Measurements from ENCODE around the gene GDPD4. TPM values are rescaled to one million over a fixed set of nuclear protein-coding genes. Genes with fewer than 3 reads are reported as not detected.

GDPD4 gene
- total and polyA plus RNA-seq, 4 donors, result 0.08 to 1.1 TPM; not detected in 2

GRCh38 chr11:77197626-77198320 lies 103.7 kb downstream of the GDPD4 start:
- Histone ChIP-seq H3K27ac (ENCODE audit: low read depth in 1 of 2, low read length in 2 of 2) (no peak overlapping the region), H3K27me3 (ENCODE audit: control insufficient read depth in 4 of 4, insufficient read depth in 4 of 4, low read length in 3 of 4) (no peaks in the 10 kb centered on the region), H3K4me1 (ENCODE audit: control insufficient read depth in 4 of 4, insufficient read depth in 4 of 4, low read length in 3 of 4) (no peaks in the 10 kb centered on the region), H3K36me3 (ENCODE audit: control insufficient read depth in 4 of 4, insufficient read depth in 3 of 4, low read depth in 1 of 4, low read length in 3 of 4) (peaks cover 0 to 47% (median 15%) of the 10 kb centered on the region in 4 donors), H3K9ac (ENCODE audit: low read depth in 1 of 2, low read length in 2 of 2) (no peak overlapping the region), H3K4me3 (ENCODE audit: low read depth in 1 of 3, low read length in 3 of 3) (no peak overlapping the region), H3K9me3 (ENCODE audit: control insufficient read depth in 4 of 4, low read length in 3 of 4) (no peaks in the 10 kb centered on the region)
- 96% methylated on average over 14 of the region's 14 CpGs for WGBS
- no peak for DNase-seq (ENCODE audit: low spot score)
- TF ChIP-seq CTCF (IDR thresholded peaks at IDR 0.05; ENCODE audit: low read depth, low read length, missing input control) (no peak), YY1 (IDR thresholded peaks at IDR 0.05) (no peak), JUND (IDR thresholded peaks at IDR 0.05) (no peak), ATF3 (IDR thresholded peaks at IDR 0.05) (no peak)

GRCh38 chr11:77196961-77197360 lies 104.5 kb downstream of the GDPD4 start:
- TF ChIP-seq REST (IDR thresholded peaks at IDR 0.05) (no peak), EGR1 (IDR thresholded peaks at IDR 0.05; ENCODE audit: low read depth in 2 of 2) (no peak), JUND (IDR thresholded peaks at IDR 0.05) (no peak), RAD21 (IDR thresholded peaks at IDR 0.05) (no peak), TAF1 (conservative IDR thresholded peaks at IDR 0.05) (no peak), RXRA (IDR thresholded peaks at IDR 0.05) (no peak), HNF4A (conservative IDR thresholded peaks at IDR 0.05) (no peak), ZBTB33 (IDR thresholded peaks at IDR 0.05) (no peak), YY1 (IDR thresholded peaks at IDR 0.05) (no peak), FOXA1 (IDR thresholded peaks at IDR 0.05) (no peak), MAX (IDR thresholded peaks at IDR 0.05) (no peak), NR2F2 (IDR thresholded peaks at IDR 0.05) (no peak), GABPA (IDR thresholded peaks at IDR 0.05 in 1 of 2, conservative IDR thresholded peaks at IDR 0.05 in 1 of 2) (no peak), SP1 (IDR thresholded peaks at IDR 0.05) (no peak), CTCF (IDR thresholded peaks at IDR 0.05; ENCODE audit: low read depth, low read length, missing input control) (no peak), ATF3 (IDR thresholded peaks at IDR 0.05) (no peak)
- H3K36me3 ChIP-seq (ENCODE audit: control insufficient read depth in 4 of 4, insufficient read depth in 3 of 4, low read depth in 1 of 4, low read length in 3 of 4), result peaks cover 0 to 48% (median 18%) of the 10 kb centered on the region in 4 donors
- no peaks in the 10 kb centered on the region for H3K27me3 ChIP-seq (ENCODE audit: control insufficient read depth in 4 of 4, insufficient read depth in 4 of 4, low read length in 3 of 4)
- H3K4me3 ChIP-seq (ENCODE audit: low read depth in 1 of 3, low read length in 3 of 3), result no peak overlapping the region
- WGBS, result 96% methylated on average over 8 of the region's 8 CpGs
- H3K9me3 ChIP-seq (ENCODE audit: control insufficient read depth in 4 of 4, low read length in 3 of 4), result no peaks in the 10 kb centered on the region
- no peak for DNase-seq (ENCODE audit: low spot score)
- no peak overlapping the region for H3K27ac ChIP-seq (ENCODE audit: low read depth in 1 of 2, low read length in 2 of 2)
- no peak overlapping the region for H3K9ac ChIP-seq (ENCODE audit: low read depth in 1 of 2, low read length in 2 of 2)
- no peaks in the 10 kb centered on the region for H3K4me1 ChIP-seq (ENCODE audit: control insufficient read depth in 4 of 4, insufficient read depth in 4 of 4, low read length in 3 of 4)

All from liver (tissue), 9 donors.